Middle frontal gyrus (tissue), 1 donor: Measurements from ENCODE around the gene SNRNP70.
A peak's percentile ranks its signal among the peaks of the same experiment; 100 is the strongest.

Source experiments
- DNase-seq: peaks from one replicate; pipeline ENCODE4 v3.0.0-alpha.2; 2015; ENCODE audit warnings: low spot score; ENCODE audit errors: extremely low spot score

The SNRNP70 gene

GRCh38 chr19:49101160-49101559 is 15.9 kb downstream of the SNRNP70 start:
- no peak for DNase-seq

DNA sequence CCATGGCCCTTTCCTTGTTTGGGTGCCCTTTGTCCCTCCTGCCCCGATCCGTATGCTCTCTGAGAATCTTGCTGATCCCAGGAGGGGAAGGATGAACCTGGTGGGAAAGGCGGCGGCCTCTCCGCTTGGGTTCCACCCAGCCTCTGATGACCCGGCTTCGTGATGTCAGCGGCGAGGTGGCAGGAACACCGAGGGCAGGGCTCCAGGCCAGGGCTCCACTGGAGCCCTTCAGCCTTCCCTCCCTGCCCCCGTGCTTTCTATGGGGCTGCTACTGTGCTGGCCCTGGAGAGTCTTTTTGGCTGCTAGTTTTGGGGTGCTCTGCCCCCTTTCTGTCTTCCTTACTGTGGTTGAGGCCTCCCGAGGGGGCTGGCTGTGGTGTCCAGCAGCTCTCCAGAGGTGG is 17.1 kb downstream of the SNRNP70 start:
- no peak for DNase-seq

DNA sequence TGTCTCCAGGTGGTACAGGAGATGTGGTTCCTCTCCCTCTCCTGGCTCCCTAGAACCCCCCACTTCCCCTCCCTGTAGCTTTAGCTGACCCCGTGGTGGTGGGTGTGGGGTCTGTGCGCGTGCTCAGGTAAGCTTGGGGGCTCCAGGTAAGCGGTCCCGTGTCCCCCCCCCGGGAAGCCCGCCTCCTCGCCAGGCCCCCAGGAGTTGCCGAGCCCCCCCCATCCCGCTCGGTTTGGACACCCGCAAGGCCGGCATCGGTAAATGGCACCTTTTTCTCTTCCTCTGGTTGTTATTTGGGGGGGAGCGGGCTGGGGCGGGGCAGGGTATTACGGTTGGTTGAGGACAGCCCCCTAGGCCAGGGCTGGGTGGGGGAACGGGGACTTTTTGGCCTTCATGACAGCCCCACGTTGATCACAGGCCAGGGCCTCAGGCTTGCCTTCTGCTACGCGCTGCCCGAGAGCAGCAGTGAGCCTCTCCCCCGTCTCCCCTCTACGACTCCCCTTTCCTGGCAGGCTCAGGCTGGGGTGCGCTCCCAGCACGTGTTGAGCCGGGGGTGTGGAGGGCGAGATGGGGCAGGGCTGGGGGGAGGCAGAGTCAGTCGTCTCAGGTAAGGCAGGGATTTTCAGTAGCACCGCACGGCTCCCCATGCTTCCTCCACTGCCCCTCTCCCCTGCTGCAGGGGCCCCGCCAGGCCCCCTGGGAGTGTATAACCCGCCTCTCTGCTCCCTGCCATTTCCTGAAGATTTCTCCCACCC is 18.3 kb downstream of the SNRNP70 start:
- no peak for DNase-seq

GRCh38 chr19:49104229-49104864 is 19.1 kb downstream of the SNRNP70 start:
- no peak for DNase-seq

- DNase-seq: no peak
Measured at GRCh38 chr19:49106648-49107135, 21.4 kb downstream of the SNRNP70 start.

DNA sequence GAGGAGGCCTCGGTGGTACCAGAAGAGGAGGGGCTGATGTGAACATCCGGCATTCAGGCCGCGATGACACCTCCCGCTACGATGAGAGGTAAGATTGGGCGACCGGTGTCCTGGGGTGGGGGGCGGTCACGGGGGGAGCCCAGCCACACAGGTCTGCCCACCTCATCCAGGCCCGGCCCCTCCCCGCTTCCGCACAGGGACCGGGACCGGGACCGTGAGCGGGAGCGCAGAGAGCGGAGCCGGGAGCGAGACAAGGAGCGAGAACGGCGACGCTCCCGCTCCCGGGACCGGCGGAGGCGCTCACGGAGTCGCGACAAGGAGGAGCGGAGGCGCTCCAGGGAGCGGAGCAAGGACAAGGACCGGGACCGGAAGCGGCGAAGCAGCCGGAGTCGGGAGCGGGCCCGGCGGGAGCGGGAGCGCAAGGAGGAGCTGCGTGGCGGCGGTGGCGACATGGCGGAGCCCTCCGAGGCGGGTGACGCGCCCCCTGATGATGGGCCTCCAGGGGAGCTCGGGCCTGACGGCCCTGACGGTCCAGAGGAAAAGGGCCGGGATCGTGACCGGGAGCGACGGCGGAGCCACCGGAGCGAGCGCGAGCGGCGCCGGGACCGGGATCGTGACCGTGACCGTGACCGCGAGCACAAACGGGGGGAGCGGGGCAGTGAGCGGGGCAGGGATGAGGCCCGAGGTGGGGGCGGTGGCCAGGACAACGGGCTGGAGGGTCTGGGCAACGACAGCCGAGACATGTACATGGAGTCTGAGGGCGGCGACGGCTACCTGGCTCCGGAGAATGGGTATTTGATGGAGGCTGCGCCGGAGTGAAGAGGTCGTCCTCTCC is 22.6 kb downstream of the SNRNP70 start:
- DNase-seq: no peak

DNA sequence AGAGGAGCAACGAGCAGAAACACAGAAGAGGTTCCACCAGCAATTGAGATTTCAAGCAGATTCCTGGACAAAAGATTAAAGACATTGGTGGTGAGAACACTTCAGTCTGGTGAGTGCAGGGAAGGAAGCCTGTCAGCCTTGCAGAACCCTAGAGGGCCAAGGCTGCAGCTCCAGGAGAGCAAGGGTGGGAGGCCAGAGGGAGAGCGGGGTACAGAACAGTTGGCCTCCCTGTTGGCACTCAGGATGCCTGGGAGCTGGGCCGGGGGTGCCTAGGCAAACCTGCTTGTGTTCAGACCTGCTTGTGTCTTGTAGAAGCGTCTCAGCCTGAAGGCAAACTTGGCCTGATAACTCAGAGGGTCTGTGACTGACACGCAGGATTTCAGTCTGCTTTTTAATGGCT is 23.8 kb downstream of the SNRNP70 start:
- no peak for DNase-seq

- no peak for DNase-seq
Measured at GRCh38 chr19:49109569-49110233, 24.4 kb downstream of the SNRNP70 start.

DNA sequence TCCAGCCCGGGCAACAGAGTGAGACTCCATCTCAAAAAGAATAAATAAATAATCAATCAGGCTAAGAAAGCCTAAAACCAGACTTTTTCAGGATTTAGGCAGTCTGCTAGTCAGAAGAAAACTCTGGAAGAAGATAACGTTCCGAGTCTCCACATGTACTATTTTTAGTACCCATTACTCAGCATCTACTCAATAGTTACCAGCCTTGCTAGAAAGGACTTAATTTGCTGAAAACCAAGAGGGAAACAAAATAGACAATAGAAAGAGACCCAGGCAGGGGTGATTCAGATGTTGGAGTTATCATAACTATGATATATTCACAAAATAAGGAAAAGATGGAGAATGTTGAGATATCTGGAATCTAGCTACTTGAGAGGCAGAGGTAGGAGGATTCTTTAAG is 25.3 kb downstream of the SNRNP70 start:
- DNase-seq: no peak

DNA sequence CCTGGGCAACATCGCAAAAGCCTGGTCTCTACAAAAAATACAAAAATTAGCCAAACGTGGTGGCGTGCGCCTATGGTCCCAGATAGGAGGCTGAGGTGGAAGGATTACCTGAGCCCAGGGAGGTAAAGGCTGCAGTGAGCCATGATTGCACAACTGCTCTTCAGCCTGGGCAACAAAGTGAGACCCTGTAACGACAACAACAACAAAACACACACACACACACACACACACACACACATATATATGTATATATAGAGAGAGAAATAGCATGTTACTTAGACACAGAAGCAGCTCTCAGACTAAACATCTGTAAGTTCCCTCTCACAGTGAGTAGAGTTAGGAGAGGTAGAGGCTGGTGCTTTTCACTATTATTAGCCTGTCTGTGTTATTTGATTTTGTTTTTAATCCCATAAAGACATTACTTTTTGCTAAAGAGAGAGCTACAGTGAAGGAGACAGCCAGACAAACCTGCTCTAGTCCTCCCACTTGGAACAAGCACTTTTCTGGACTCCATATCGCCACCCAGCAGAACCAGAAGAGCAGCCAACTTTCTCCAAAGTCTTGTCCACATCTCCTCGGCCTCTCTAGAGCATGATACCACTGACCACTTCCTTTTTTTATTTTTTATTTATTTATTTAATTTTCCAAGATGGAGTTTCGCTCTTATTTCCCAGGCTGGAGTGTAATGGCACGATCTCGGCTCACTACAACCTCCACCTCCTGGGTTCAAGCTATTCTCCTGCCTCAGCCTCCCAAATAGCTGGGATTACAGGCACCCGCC is 26.2 kb downstream of the SNRNP70 start:
- DNase-seq: no peak

GRCh38 chr19:49113762-49114629 is 28.7 kb downstream of the SNRNP70 start, which contains the start of gene LIN7B:
LIN7B (plus strand) TSS chr19:49114370; CDS start chr19:49114405, 35 bp downstream.
- no peak for DNase-seq

GRCh38 chr19:49114630-49115363 is 29.5 kb downstream of the SNRNP70 start:
- DNase-seq: peak; percentile 66

DNA sequence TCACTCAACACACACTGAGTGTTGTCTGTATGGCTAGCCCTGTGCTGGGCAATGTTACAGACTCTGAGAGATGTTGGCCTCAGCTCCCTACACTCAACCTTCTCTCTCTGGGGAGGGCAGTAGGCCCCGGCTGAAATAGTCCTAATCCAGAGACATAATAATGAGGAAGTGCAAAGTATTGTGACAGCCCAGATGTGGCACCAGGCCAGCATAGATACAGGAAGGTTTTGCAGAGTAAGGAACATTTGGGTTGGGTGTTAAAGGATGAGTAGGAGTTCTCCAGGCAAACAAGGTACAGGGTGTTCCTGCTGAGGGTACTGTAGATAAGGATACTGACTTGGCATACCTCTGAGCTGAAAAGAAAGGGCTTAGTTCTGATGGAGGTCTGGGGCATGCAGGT is 31.3 kb downstream of the SNRNP70 start:
- no peak for DNase-seq

DNA sequence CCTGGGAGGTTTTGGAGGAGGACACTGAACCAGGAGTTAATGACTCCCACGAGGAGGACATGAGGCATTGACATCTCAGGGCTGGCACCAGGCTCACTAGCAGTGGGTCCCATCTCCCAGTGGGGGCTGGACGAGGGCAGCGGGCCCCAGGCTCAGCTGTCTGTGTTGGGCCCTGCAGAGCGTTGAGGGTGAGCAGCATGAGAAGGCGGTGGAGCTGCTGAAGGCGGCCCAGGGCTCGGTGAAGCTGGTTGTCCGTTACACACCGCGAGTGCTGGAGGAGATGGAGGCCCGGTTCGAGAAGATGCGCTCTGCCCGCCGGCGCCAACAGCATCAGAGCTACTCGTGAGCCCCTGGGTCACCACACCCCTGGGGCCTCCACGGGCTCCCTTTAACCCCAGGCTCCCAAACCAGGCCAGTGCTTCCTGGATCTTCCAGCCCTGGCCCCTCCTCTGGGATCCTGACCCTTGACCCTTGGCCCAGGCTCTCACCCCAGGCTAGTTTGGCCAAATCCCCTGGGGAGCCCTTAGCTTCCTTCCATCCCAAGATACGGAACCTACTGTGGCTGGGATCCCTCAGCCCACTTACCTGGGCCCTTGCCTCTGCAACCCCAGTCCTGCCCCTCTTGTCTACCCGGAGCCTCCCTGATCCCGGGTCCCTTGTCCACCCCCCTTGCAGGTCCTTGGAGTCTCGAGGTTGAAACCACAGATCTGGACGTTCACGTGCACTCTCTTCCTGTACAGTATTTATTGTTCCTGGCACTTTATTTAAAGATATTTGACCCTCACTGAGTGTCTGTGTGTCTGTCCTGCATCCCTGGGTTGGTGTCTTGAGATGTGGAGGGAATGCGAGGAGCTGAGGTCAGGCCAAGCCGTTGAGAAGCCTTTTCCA is 32.7 kb downstream of the SNRNP70 start:
- DNase-seq: no peak

- DNase-seq: peak; percentile 90
Measured at GRCh38 chr19:49118565-49119410, 33.5 kb downstream of the SNRNP70 start, which contains the start of gene C19orf73. C19orf73 (minus strand) TSS chr19:49119143; CDS start chr19:49119022, 121 bp downstream.

DNA sequence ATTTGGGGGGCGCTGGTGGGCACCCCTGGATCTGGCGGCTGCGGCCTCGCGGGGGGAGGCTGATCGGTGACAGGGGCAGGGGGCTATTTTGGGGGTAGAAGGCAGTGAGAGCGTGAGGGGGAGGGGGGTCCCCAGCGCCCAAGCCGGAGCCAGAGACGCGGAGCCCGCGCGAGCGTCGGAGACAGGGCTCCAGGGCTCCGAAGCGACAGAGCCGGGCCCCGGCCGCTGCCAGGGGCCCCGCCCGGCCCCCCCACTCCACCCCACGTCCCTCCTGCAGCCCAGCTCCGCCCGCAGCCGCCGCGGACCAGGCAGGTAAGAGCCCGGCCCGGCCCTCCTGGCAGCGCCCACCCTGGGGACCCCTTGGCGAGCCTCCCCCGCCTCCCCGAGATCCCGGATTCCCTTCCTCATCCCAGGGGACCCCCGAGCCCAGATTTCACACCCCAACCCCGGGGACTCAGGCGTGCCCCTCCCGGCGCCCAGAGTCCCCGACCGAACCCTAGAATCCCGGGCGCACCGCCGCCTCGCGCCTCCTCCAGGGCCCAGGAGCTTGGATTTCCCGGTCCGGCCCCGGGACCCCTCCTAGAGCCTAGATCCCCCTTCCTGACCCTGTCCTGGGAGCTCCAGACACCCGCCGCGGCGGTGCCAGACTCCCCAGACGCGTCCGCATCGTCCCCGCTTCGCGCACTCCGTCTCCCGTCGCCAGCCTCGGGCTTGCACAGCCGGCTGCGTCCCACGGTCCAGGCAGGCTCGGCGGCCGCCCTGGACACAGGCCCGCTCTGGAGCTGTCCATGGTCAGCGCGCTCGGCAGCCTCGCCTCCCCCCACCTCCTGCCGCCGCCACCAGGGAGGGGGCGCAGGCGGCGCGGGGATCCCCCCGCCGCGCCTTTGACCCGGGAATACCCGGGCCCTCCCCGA is 34.4 kb downstream of the SNRNP70 start, which contains the start of gene PPFIA3:
Gene PPFIA3, plus strand, starts transcription at position 134 of the 914 bp plus-strand sequence. CDS start 8,330 bp downstream, outside the sequence.
- DNase-seq: no peak
